Measurements from ENCODE around the gene CD7. TPM values are rescaled to one million over a fixed set of nuclear protein-coding genes. Genes with fewer than 3 reads are reported as not detected.
A peak's percentile ranks its signal among the peaks of the same experiment; 100 is the strongest.
"Not testable (repeated sequence)": the region's sequence is repeated elsewhere in the genome, so short reads cannot be mapped to it uniquely, and the experiment has no call there.

CD7 gene
- total RNA-seq: not detected in 2 replicates

DNA sequence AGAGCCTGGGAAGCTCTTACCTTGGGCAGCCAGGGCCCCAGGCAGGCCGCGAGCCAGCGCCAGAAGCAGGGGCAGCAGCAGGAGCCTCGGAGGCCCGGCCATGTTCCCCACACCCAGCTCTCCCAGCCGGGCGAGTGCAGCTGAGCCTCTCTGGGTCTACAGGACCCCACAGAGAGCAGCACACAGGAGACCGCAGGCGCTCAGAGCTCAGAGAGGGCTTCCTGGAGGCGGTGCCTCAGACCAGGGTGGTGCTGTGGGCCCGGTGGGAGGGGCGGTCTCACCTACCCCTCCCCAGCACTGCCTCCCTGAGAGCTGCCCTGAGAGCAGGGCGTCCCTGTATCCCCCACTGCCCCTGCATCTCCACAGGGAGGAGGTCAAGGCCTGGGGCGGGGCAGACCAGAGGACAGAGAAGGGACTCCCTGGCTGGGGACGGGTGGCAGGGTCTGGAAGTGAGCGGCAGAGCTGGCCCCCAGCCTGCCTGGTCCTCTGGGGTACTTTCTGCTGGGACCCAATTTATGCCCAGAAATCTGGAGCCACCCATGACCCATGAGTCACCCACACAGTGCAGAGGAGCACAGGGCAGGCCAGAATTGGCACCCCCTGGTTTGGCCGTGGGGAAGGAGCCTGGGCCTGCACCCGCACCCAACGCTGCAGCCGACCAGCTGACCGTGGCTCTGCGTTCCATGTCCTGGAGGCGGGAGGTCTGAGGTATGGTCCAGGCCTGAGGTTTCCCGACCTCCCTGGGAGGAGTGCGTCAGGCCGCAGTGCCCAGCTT lies at the start of gene CD7:
CD7 (minus strand) TSS at position 215 of the 775 bp plus-strand sequence; CDS start at position 102, 113 bp downstream.
- no peak within 1 kb of the TSS for H3K4me3 ChIP-seq (ENCODE audit: low read depth, low read length)
- DNase-seq (ENCODE audit: low read depth): no peak
- TF ChIP-seq, protein P1, sequence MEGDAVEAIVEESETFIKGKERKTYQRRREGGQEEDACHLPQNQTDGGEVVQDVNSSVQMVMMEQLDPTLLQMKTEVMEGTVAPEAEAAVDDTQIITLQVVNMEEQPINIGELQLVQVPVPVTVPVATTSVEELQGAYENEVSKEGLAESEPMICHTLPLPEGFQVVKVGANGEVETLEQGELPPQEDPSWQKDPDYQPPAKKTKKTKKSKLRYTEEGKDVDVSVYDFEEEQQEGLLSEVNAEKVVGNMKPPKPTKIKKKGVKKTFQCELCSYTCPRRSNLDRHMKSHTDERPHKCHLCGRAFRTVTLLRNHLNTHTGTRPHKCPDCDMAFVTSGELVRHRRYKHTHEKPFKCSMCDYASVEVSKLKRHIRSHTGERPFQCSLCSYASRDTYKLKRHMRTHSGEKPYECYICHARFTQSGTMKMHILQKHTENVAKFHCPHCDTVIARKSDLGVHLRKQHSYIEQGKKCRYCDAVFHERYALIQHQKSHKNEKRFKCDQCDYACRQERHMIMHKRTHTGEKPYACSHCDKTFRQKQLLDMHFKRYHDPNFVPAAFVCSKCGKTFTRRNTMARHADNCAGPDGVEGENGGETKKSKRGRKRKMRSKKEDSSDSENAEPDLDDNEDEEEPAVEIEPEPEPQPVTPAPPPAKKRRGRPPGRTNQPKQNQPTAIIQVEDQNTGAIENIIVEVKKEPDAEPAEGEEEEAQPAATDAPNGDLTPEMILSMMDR (conservative IDR thresholded peaks at IDR 0.05; ENCODE audit: low read depth, low read length): no peak

DNA sequence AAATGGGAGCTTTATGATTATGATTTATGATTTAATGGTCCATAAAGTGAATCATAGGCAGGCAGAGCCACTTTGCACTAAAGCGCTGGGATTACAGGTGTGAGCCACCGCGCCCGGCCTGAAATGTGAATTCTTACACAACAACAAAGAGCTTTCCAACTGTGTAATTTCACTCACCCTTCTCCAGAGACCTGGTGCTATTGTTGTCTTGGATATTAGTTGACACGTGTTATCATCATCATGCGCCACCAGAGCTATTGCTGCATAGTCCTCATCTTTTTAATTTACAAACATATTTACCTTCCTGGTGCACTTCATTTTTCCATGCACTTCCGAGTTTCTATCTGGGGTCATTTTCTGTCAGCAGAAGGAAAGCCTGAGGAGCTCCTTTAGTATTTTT lies 49.3 kb upstream of the CD7 start:
- TF ChIP-seq, protein P1 (conservative IDR thresholded peaks at IDR 0.05; ENCODE audit: low read depth, low read length): no peak
- H3K4me3 ChIP-seq (ENCODE audit: low read depth, low read length): no peak overlapping the region
- no peak for DNase-seq (ENCODE audit: low read depth)

DNA sequence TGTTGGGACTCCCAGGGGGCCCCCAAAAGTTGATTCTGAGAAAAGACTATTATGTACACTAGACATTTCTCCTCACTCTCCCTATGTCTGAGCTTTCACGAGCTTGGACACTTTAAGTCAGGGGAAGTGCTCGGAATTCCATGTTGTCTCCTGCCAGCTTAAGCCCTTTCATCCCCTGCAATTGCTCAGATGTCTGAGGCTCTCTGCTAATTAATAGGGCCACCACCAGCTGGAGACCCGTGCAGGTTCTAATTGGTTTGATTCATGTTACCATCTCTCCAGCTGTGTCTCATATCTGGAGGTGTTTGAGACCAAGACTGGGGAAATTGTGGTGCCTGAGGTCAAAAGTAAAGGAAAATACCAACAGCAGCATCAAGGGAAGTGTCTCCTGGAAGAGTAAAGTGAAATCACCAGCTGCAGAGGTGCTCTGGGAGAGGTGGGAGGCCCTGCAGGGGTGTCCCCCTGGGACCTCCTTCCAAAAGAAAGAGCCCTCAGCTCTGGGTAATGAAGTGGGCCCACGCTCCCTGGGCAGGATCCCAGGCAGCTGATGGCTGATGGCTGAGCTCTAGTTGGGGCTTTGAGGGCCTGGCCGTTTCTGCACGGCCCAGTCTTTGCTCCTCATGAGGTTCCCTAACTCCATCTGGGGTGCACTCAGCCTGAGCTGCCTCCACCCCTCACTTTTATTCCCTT lies 48.3 kb upstream of the CD7 start:
- DNase-seq (ENCODE audit: low read depth): no peak
- TF ChIP-seq, protein P1 (conservative IDR thresholded peaks at IDR 0.05; ENCODE audit: low read depth, low read length): no peak
- no peak overlapping the region for H3K4me3 ChIP-seq (ENCODE audit: low read depth, low read length)

DNA sequence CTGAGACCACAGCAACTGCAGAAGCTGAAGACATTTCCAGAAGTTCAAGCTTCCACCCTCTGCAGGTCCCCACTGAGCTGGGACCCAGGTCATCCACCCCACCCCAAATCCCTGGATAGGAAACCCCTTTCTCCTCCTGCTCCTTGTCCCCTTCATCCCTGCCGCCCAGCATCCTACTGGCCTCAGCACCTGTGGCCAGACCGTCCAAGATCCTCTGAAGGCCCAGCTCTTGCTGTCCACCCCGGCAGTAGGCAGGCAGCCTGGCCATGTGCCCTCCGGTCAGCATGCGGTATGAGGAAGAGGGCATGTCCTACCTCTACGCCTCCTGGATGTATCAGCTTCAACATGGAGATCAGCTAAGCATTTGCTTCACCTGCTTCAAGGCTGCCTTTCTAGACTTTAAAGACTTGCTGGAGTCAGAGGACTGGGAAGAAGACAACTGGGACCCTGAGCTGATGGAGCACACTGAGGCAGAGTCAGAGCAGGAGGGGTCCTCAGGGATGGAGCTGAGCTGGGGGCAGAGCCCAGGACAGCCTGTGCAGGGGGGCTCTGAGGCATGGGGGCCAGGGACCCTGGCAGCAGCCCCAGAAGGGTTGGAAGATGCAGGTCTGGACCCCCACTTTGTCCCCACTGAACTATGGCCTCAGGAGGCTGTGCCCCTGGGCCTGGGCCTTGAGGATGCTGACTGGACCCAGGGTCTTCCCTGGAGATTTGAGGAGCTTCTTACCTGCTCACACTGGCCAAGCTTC lies 44.7 kb upstream of the CD7 start:
- no peak overlapping the region for H3K4me3 ChIP-seq (ENCODE audit: low read depth, low read length)
- no peak for DNase-seq (ENCODE audit: low read depth)
- TF ChIP-seq, protein P1 (conservative IDR thresholded peaks at IDR 0.05; ENCODE audit: low read depth, low read length): no peak

DNA sequence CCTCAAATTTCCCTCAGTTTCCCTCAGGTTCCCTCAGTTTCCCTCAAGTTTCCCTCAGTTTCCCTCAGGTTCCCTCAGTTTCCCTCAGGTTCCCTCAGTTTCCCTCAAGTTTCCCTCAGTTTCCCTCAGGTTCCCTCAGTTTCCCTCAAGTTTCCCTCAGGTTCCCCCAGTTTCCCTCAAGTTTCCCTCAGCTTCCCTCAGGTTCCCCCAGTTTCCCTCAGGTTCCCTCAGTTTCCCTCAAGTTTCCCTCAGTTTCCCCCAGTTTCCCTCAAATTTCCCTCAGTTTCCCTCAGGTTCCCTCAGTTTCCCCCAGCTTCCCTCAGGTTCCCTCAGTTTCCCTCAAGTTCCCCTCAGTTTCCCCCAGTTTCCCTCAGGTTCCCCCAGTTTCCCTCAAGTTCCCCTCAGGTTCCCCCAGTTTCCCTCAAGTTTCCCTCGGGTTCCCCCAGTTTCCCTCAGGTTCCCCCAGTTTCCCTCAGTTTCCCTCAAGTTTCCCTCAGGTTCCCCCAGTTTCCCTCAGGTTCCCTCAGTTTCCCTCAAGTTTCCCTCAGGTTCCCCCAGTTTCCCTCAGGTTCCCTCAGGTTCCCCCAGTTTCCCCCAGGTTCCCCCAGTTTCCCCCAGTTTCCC lies 42.2 kb upstream of the CD7 start:
- H3K4me3 ChIP-seq (ENCODE audit: low read depth, low read length); DNase-seq (ENCODE audit: low read depth): not testable (repeated sequence)

DNA sequence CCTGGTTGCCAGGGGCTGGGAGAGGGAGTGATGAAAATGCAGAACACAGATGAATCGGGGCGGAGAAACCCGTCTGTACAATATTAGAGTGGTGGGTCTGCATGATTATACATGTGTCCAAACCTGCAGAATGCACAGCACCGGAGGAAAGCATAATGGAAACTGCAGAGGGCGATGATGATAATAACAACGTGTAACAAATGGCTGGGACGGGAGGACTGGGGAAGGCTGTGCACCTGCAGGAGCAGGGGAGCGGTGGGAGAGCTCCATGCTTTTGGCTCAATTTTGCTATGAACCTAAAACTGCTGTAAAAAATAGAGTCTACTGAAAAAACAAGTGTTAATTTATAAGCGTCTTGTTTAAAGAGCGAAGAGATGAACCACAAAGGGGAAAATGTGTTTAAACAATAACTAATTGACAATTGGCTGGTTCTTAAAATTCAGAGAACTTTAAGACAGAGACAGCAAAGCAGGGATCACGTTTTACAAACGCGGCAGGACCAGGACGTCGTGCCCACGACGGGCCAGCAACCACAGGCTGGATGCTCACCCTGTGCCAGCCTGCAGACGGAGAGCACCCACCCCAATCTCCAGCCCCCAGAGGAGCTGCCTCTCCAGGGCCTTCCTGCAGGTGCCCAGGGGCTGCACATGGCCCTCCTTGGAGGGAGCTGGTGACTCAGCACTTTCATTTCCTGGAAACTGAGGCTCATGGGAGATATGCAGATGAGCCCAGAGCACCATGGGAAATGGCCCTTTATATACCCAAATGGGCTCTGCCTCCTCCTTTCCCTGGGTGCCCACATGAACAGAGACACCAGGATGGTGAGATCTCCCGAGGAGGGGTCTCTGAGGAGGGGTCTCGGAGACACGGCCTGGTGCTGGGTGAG lies 41.3 kb upstream of the CD7 start, which contains the start of gene TEX19:
TEX19 (plus strand) TSS at position 783 of the 886 bp plus-strand sequence. CDS start 2,904 bp downstream, outside the sequence.
- TF ChIP-seq, protein P1 (conservative IDR thresholded peaks at IDR 0.05; ENCODE audit: low read depth, low read length): peak; percentile 14
- no peak for DNase-seq (ENCODE audit: low read depth)
- H3K4me3 ChIP-seq (ENCODE audit: low read depth, low read length): no peak within 1 kb of the TSS
